H1 (cell line): Measurements from ENCODE around the gene LRRC72. TPM values are rescaled to one million over a fixed set of nuclear protein-coding genes. Genes with fewer than 3 reads are reported as not detected.

Experiments
- CTCF ChIA-PET: fragments of 300-600 bp; sonication (Branson Sonifier 250); formaldehyde crosslinking; loops from one replicate; lab custom pipeline; 2021; ENCODE audit not compliant: partially characterized antibody; lab: Charles Lee
- POLR2A ChIA-PET: fragments of 300-600 bp; sonication (Branson Sonifier 250); formaldehyde crosslinking; loops from one replicate; lab custom pipeline; 2021; ENCODE audit warnings: inconsistent platforms; ENCODE audit not compliant: partially characterized antibody; lab: Charles Lee
- DNase-seq, 2 experiments: peaks; one replicate each; pipeline versions ENCODE4 v3.0.0 to v3.0.0-alpha.2; 2010 to 2022; ENCODE audit warnings: low spot score in 2 of 2, low read depth in 1 of 2, mixed read lengths in 1 of 2
- FAIRE-seq: peaks from 2 replicates; lab custom pipeline; 2011; peaks lifted over from hg19 to GRCh38; lab: Jason Lieb, UNC
- H2AFZ ChIP-seq: 2 replicates; pipeline ENCODE4 v1.8.1; 2012; ENCODE audit warnings: low read length, inconsistent platforms
- H2AK5ac ChIP-seq: 2 replicates; pipeline ENCODE4 v1.6.1; 2013; ENCODE audit warnings: low read depth, low read length
- H2BK120ac ChIP-seq: replicated peaks from 2 replicates; pipeline ENCODE3; 2013; ENCODE audit warnings: low read depth, low read length, inconsistent platforms
- H2BK12ac ChIP-seq: 2 replicates; pipeline ENCODE4 v1.6.1; 2013; ENCODE audit warnings: low read depth, low read length
- H2BK15ac ChIP-seq: 2 replicates; pipeline ENCODE4 v1.6.1; 2013; ENCODE audit warnings: low read length
- H2BK20ac ChIP-seq: 2 replicates; pipeline ENCODE4 v1.6.1; 2013; ENCODE audit warnings: low read length
- H2BK5ac ChIP-seq: 2 replicates; pipeline ENCODE4 v1.6.1; 2013; ENCODE audit warnings: low read depth, low read length
- H3K14ac ChIP-seq: 2 replicates; pipeline ENCODE4 v1.6.1; 2013; ENCODE audit warnings: inconsistent platforms; ENCODE audit not compliant: insufficient read length
- H3K18ac ChIP-seq: 2 replicates; pipeline ENCODE4 v1.6.1; 2013; ENCODE audit warnings: low read length; ENCODE audit errors: extremely low read depth
- H3K23ac ChIP-seq: 2 replicates; pipeline ENCODE4 v1.6.1; 2013; ENCODE audit warnings: inconsistent platforms; ENCODE audit not compliant: insufficient read length
- H3K23me2 ChIP-seq: 2 replicates; pipeline ENCODE4 v1.6.1; 2013; ENCODE audit warnings: low read depth, low read length
- H3K27ac ChIP-seq: 2 replicates; pipeline ENCODE4 v1.6.1; 2011; ENCODE audit warnings: low read depth, low read length, inconsistent platforms
- H3K27me3 ChIP-seq, 4 experiments: replicated peaks in 1 of 4; 1 replicate in 1 of 4; 2 replicates in 3 of 4; pipeline versions ENCODE4 v1.6.1 to v1.8.1; 2011 to 2013; ENCODE audit warnings: low read length in 3 of 4, mild to moderate bottlenecking in 3 of 4, inconsistent platforms in 2 of 4, mixed read lengths in 2 of 4, moderate library complexity in 1 of 4; ENCODE audit not compliant: control insufficient read depth in 3 of 4, insufficient read depth in 3 of 4; ENCODE audit errors: extremely low read depth in 1 of 4
- H3K36me3 ChIP-seq, 4 experiments: 2 replicates each; pipeline versions ENCODE4 v1.6.1 to v1.8.1; 2011 to 2013; ENCODE audit warnings: mild to moderate bottlenecking in 4 of 4, low read length in 3 of 4, moderate library complexity in 2 of 4, control low read depth in 1 of 4, inconsistent platforms in 1 of 4; ENCODE audit not compliant: insufficient read depth in 4 of 4, control insufficient read depth in 2 of 4
- H3K4ac ChIP-seq: replicated peaks from 2 replicates; pipeline ENCODE3; 2013; ENCODE audit warnings: low read length, low read depth, mixed read lengths, inconsistent platforms; ENCODE audit not compliant: insufficient read length
- H3K4me1 ChIP-seq, 4 experiments: replicated peaks in 1 of 4; 1 replicate in 1 of 4; 2 replicates in 3 of 4; pipeline versions ENCODE4 v1.6.1 to v1.8.1; 2011 to 2013; ENCODE audit warnings: low read length in 3 of 4, inconsistent platforms in 2 of 4, mixed read lengths in 1 of 4; ENCODE audit not compliant: insufficient read depth in 4 of 4, control insufficient read depth in 3 of 4
- H3K4me2 ChIP-seq, 2 experiments: 2 replicates each; pipeline versions ENCODE4 v1.6.1 to v1.8.1; 2011 to 2013; ENCODE audit warnings: low read depth in 2 of 2, low read length in 2 of 2, control low read depth in 1 of 2, inconsistent platforms in 1 of 2, mild to moderate bottlenecking in 1 of 2; ENCODE audit not compliant: insufficient read depth in 1 of 2
- H3K4me3 ChIP-seq, 4 experiments: fragments of 200-600, 300-600 bp in 1 of 4; sonication (generic), shearing (Covaris generic), sonication (Bioruptor Twin) in 1 of 4; 2 replicates each; pipeline versions ENCODE4 v1.5.1 to v1.8.1; 2011 to 2016; ENCODE audit warnings: low read length in 4 of 4, low read depth in 3 of 4, control low read depth in 2 of 4, inconsistent platforms in 2 of 4, mild to moderate bottlenecking in 2 of 4, mixed read lengths in 1 of 4, moderate library complexity in 1 of 4; ENCODE audit not compliant: insufficient read depth in 2 of 4; ENCODE audit errors: extremely low read depth in 1 of 4
- H3K56ac ChIP-seq: replicated peaks from 2 replicates; pipeline ENCODE3; 2013; ENCODE audit warnings: low read depth, mild to moderate bottlenecking, mixed read lengths, low read length, inconsistent platforms; ENCODE audit not compliant: insufficient read length
- H3K79me1 ChIP-seq: 2 replicates; pipeline ENCODE4 v1.6.1; 2013; ENCODE audit warnings: low read depth, low read length, control low read depth
- H3K79me2 ChIP-seq, 2 experiments: 2 replicates each; pipeline versions ENCODE4 v1.6.1 to v1.8.1; 2012 to 2013; ENCODE audit warnings: low read length in 2 of 2, mild to moderate bottlenecking in 2 of 2, inconsistent platforms in 1 of 2; ENCODE audit not compliant: insufficient read depth in 2 of 2, control insufficient read depth in 1 of 2
- H3K9ac ChIP-seq, 4 experiments: replicated peaks in 1 of 4; 1 replicate in 1 of 4; 2 replicates in 3 of 4; pipeline versions ENCODE4 v1.6.1 to v1.8.1; 2011 to 2013; ENCODE audit warnings: low read depth in 3 of 4, low read length in 3 of 4, control low read depth in 2 of 4, mild to moderate bottlenecking in 2 of 4, moderate library complexity in 2 of 4, inconsistent platforms in 1 of 4; ENCODE audit errors: extremely low read depth in 1 of 4
- H3K9me3 ChIP-seq, 2 experiments: 2 replicates each; pipeline versions ENCODE4 v1.6.1 to v1.8.1; 2012 to 2013; ENCODE audit warnings: mild to moderate bottlenecking in 2 of 2, moderate library complexity in 2 of 2, control low read depth in 1 of 2, inconsistent platforms in 1 of 2, low read depth in 1 of 2, low read length in 1 of 2, mixed read lengths in 1 of 2; ENCODE audit not compliant: insufficient read depth in 2 of 2
- H4K20me1 ChIP-seq, 2 experiments: replicated peaks in 1 of 2; 2 replicates each; pipeline versions ENCODE3 to v1.8.1; 2011 to 2013; ENCODE audit warnings: inconsistent platforms in 2 of 2, low read length in 2 of 2, mild to moderate bottlenecking in 1 of 2; ENCODE audit not compliant: insufficient read depth in 2 of 2, control insufficient read depth in 1 of 2
- H4K5ac ChIP-seq: 2 replicates; pipeline ENCODE4 v1.6.1; 2013; ENCODE audit warnings: low read length, low read depth, mixed read lengths, inconsistent platforms; ENCODE audit not compliant: insufficient read length
- H4K8ac ChIP-seq: 2 replicates; pipeline ENCODE4 v1.8.0; 2013; ENCODE audit warnings: mild to moderate bottlenecking, moderate library complexity, low read length, inconsistent platforms; ENCODE audit not compliant: insufficient read depth; ENCODE audit errors: extremely low read depth
- H4K91ac ChIP-seq: replicated peaks from 2 replicates; pipeline ENCODE3; 2013; ENCODE audit warnings: low read length, mixed read lengths, inconsistent platforms; ENCODE audit not compliant: insufficient read length
- KDM4A ChIP-seq: IDR thresholded peaks from one replicate; pipeline ENCODE4 v1.7.1; 2012; ENCODE audit warnings: low read depth, mild to moderate bottlenecking, moderate library complexity, low read length, inconsistent platforms; ENCODE audit not compliant: severe bottlenecking
- RBBP5 ChIP-seq: IDR thresholded peaks from 2 replicates; pipeline ENCODE4 v1.7.1; 2012; ENCODE audit warnings: low read depth, mild to moderate bottlenecking, inconsistent platforms, low read length, moderate library complexity, borderline replicate concordance
- TAF1 ChIP-seq: IDR thresholded peaks from 2 replicates; pipeline ENCODE4 v1.6.1; 2011; ENCODE audit warnings: mild to moderate bottlenecking, low read depth, low read length
- WGBS, 2 experiments: shearing (Covaris generic) in 1 of 2; methylation state at CpG; one replicate each; pipeline versions ENCODE4 v1.1.6 to v1.1.7; 2013 to 2015; ENCODE audit warnings: low lambda C conversion rate in 2 of 2, mixed read lengths in 2 of 2, inconsistent platforms in 1 of 2, low coverage in 1 of 2, missing lambda C conversion rate in 1 of 2; ENCODE audit not compliant: insufficient replicate concordance in 2 of 2, insufficient coverage in 1 of 2, insufficient read length in 1 of 2; ENCODE audit errors: extremely low coverage in 1 of 2, missing lambda C conversion rate in 1 of 2; 5-methylcytosine and 5-hydroxymethylcytosine counted together
- polyA plus RNA-seq, 7 experiments: library from polyadenylated mRNA; depleted of rRNA in 3 of 7; stranded (reverse) in 5 of 7; unstranded in 2 of 7; fragments of >200 nt in 5 of 7; fragments of 200-250 nt in 2 of 7; gene quantifications; 1 replicate in 5 of 7; 2 replicates in 1 of 7; 4 replicates in 1 of 7; pipeline versions ENCODE4 v1.2.1 to v1.2.3, GENCODE V29; 2011 to 2013; ENCODE audit warnings: missing spikeins in 2 of 7, mixed read lengths in 2 of 7
- total RNA-seq: library from RNA; stranded (reverse); fragmentation: NEBNext Ultra II Directional; extraction: Animal tissue kit (Norgen Biotek cat#: 25700); gene quantifications from 2 replicates; pipeline ENCODE4 v1.2.1, GENCODE V29; 2021
- TF ChIP-seq, protein P1 (sequence below): IDR thresholded peaks from 2 replicates; pipeline ENCODE4 v1.6.1; 2011; ENCODE audit warnings: low read depth, mild to moderate bottlenecking, low read length; ENCODE audit not compliant: insufficient read depth

The LRRC72 gene
- total and polyA plus RNA-seq, 2 of the 8 experiments (the other 6 are each of a cell fraction or from before 2014, with no cell fraction given) = not detected

GRCh38 chr7:16504019-16504418 lies 22.6 kb upstream of the LRRC72 start:
- Histone ChIP-seq H2BK20ac (no peak overlapping the region), H3K14ac (no peak overlapping the region), H3K9ac (no peak overlapping the region), H4K20me1 (no peaks in the 10 kb centered on the region), H3K4me3 (no peak overlapping the region), H2BK5ac (no peak overlapping the region), H2BK15ac (no peak overlapping the region), H4K8ac (no peak overlapping the region), H2AFZ (no peak overlapping the region), H3K56ac (no peak overlapping the region), H2AK5ac (no peak overlapping the region), H3K4me1 (no peaks in the 10 kb centered on the region), H3K27me3 (no peaks in the 10 kb centered on the region), H2BK12ac (no peak overlapping the region), H3K79me1 (no peaks in the 10 kb centered on the region), H3K18ac (no peak overlapping the region), H3K23ac (no peak overlapping the region), H3K9me3 (no peaks in the 10 kb centered on the region; a peak in 1 of 4 replicates), H3K23me2 (no peaks in the 10 kb centered on the region), H3K79me2 (no peaks in the 10 kb centered on the region), H3K4ac (no peak overlapping the region), H2BK120ac (no peak overlapping the region), H4K91ac (no peak overlapping the region), H3K4me2 (no peak overlapping the region), H4K5ac (no peak overlapping the region), H3K27ac (no peak overlapping the region), H3K36me3 (no peaks in the 10 kb centered on the region)
- POLR2A ChIA-PET = no interaction called here
- TF ChIP-seq, protein P1, sequence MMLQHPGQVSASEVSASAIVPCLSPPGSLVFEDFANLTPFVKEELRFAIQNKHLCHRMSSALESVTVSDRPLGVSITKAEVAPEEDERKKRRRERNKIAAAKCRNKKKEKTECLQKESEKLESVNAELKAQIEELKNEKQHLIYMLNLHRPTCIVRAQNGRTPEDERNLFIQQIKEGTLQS = no peak
- no peak for TF ChIP-seq KDM4A
- no peak for TF ChIP-seq RBBP5
- no peak for TF ChIP-seq TAF1
- DNase-seq (no peak), FAIRE-seq (no peak)
- 90% methylated on average over 6 of the region's 6 CpGs; no CpG with 5 or more reads in 1 of the 2 experiments for WGBS, 2 experiments
- CTCF ChIA-PET = interaction anchor here (0.9 kb wide), 1 partner anchor 10 kb away, joined by 3 read pairs; no protein-coding TSS in a partner anchor
